B cell (primary cell): ENCODE measurements around the gene LMO7. TPM values are rescaled to one million over a fixed set of nuclear protein-coding genes. Genes with fewer than 3 reads are reported as not detected.

ENCODE experiments used
- ATAC-seq: fragments of 200-7000 bp; cut with Tn5 transposase; one replicate; pipeline ENCODE4 v1.10.0; 2021; ENCODE audit warnings: low read depth, mild to moderate bottlenecking, moderate number of reproducible peaks, moderate library complexity
- CTCF ChIA-PET: fragments of 350-600 bp; sonication (Branson Sonifier 250); formaldehyde crosslinking; loops from one replicate; lab custom pipeline; 2021; ENCODE audit warnings: antibody characterized with exemption, inconsistent platforms; lab: Charles Lee
- POLR2A ChIA-PET: fragments of 350-600 bp; sonication (Branson Sonifier 250); formaldehyde crosslinking; loops from one replicate; lab custom pipeline; 2021; ENCODE audit warnings: antibody characterized with exemption; lab: Charles Lee
- DNase-seq: peaks from one replicate; pipeline ENCODE4 v3.0.0; 2013
- H2AFZ ChIP-seq: 2 replicates; pipeline ENCODE4 v1.6.1; 2012; ENCODE audit warnings: mild to moderate bottlenecking, low read depth, low read length; ENCODE audit not compliant: insufficient read depth, poor library complexity, severe bottlenecking
- H3K27ac ChIP-seq, 2 donors: 1 replicate in 1 of 2; 2 replicates in 1 of 2; pipeline ENCODE4 v1.5.1; 2012 to 2013; ENCODE audit warnings: low read length in 2 of 2, mild to moderate bottlenecking in 2 of 2, moderate library complexity in 1 of 2
- H3K27me3 ChIP-seq, 4 experiments: fragments of 200-600 bp in 1 of 4; sonication (generic) in 1 of 4; replicated peaks in 1 of 4; 1 replicate in 2 of 4; 2 replicates in 2 of 4; pipeline versions ENCODE4 v1.6.1 to v1.7.0; 2013 to 2016; ENCODE audit warnings: low read length in 3 of 4, mild to moderate bottlenecking in 2 of 4, mixed read lengths in 1 of 4, moderate library complexity in 1 of 4; ENCODE audit not compliant: insufficient read depth in 4 of 4, control insufficient read depth in 3 of 4; ENCODE audit errors: control extremely low read depth in 1 of 4
- H3K36me3 ChIP-seq, 2 experiments: replicated peaks in 1 of 2; 1 replicate in 1 of 2; 2 replicates in 1 of 2; pipeline versions ENCODE4 v1.6.1 to v1.7.1; 2013; ENCODE audit warnings: low read length in 1 of 2; ENCODE audit not compliant: insufficient read depth in 2 of 2, control insufficient read depth in 1 of 2; ENCODE audit errors: control extremely low read depth in 1 of 2, extremely low read depth in 1 of 2
- H3K4me1 ChIP-seq, 2 donors: fragments of 200-600 bp in 1 of 2; sonication (generic) in 1 of 2; 1 replicate in 1 of 2; 2 replicates in 1 of 2; pipeline versions ENCODE4 v1.5.1 to v1.6.1; 2013 to 2017; ENCODE audit warnings: low read length in 2 of 2; ENCODE audit not compliant: control insufficient read depth in 2 of 2, insufficient read depth in 2 of 2
- H3K4me2 ChIP-seq: replicated peaks from 2 replicates; pipeline ENCODE3; 2012; ENCODE audit warnings: mild to moderate bottlenecking, low read depth, low read length; ENCODE audit not compliant: poor library complexity, severe bottlenecking
- H3K4me3 ChIP-seq, 5 experiments: fragments of 200-600 bp in 1 of 5; sonication (generic) in 1 of 5; 1 replicate in 3 of 5; 2 replicates in 2 of 5; pipeline versions ENCODE4 v1.5.1 to v1.7.0; 2011 to 2016; ENCODE audit warnings: low read length in 4 of 5, mild to moderate bottlenecking in 4 of 5, low read depth in 2 of 5, control low read depth in 1 of 5, moderate library complexity in 1 of 5; ENCODE audit not compliant: insufficient read depth in 1 of 5; ENCODE audit errors: control extremely low read depth in 1 of 5, extremely low read depth in 1 of 5
- H3K79me2 ChIP-seq: fragments of 200-600 bp; sonication (generic); one replicate; pipeline ENCODE4 v1.6.0; 2016; ENCODE audit warnings: low read length; ENCODE audit not compliant: control insufficient read depth, insufficient read depth
- H3K9ac ChIP-seq: fragments of 200-600 bp; sonication (generic); 2 replicates; pipeline ENCODE4 v1.6.1; 2017; ENCODE audit warnings: mild to moderate bottlenecking, low read length, moderate library complexity
- H3K9me3 ChIP-seq, 3 donors: one replicate each; pipeline versions ENCODE4 v1.6.1 to v1.7.1; 2013; ENCODE audit warnings: low read length in 2 of 3; ENCODE audit not compliant: control insufficient read depth in 2 of 3, insufficient read depth in 1 of 3; ENCODE audit errors: control extremely low read depth in 1 of 3
- H4K20me1 ChIP-seq: 2 replicates; pipeline ENCODE4 v1.6.0; 2012; ENCODE audit warnings: mild to moderate bottlenecking, low read length; ENCODE audit not compliant: insufficient read depth, control insufficient read depth, poor library complexity, severe bottlenecking
- H3K27ac Mint-ChIP-seq: one replicate; pipeline ENCODE4 v1.8.0; 2021; ENCODE audit warnings: mixed read lengths
- H3K27me3 Mint-ChIP-seq: one replicate; pipeline ENCODE4 v1.8.0; 2021; ENCODE audit warnings: mixed read lengths
- H3K4me1 Mint-ChIP-seq: one replicate; pipeline ENCODE4 v1.8.0; 2021; ENCODE audit warnings: mixed read lengths
- H3K4me3 Mint-ChIP-seq: one replicate; pipeline ENCODE4 v1.8.0; 2021; ENCODE audit warnings: mixed read lengths
- H3K9me3 Mint-ChIP-seq: one replicate; pipeline ENCODE4 v1.8.0; 2022; ENCODE audit warnings: mixed read lengths; ENCODE audit not compliant: insufficient read depth
- CTCF ChIP-seq: fragments of 200-600 bp; IDR thresholded peaks from one replicate; pipeline ENCODE4 v1.8.0; 2022; ENCODE audit warnings: antibody characterized with exemption, mild to moderate bottlenecking
- EZH2 ChIP-seq: IDR thresholded peaks from 2 replicates; pipeline ENCODE4 v1.6.1; 2012; ENCODE audit warnings: borderline replicate concordance, low read depth, mild to moderate bottlenecking, moderate library complexity, low read length; ENCODE audit not compliant: insufficient read depth, poor library complexity, severe bottlenecking
- WGBS: methylation state at CpG from one replicate; pipeline ENCODE4 v1.1.5; 2013; ENCODE audit warnings: missing lambda C conversion rate; ENCODE audit not compliant: insufficient coverage; 5-methylcytosine and 5-hydroxymethylcytosine counted together
- intact Hi-C: fragments of 100-400 bp; cut with micrococcal nuclease; formaldehyde crosslinking; loops from one replicate; pipeline ENCODE4 v1.10.0; 2022
- polyA plus RNA-seq: library from polyadenylated mRNA; depleted of rRNA; stranded (reverse); fragments of >200 nt; gene quantifications from 2 replicates; pipeline ENCODE4 v1.2.3, GENCODE V29; 2012
- total RNA-seq, 2 donors: library from RNA; stranded (reverse); fragments of 120-200 nt in 1 of 2; gene quantifications; 1 replicate in 1 of 2; 2 replicates in 1 of 2; pipeline versions ENCODE4 v1.2.3 to v1.2.4, GENCODE V29; 2013 to 2022

Gene LMO7
- total and polyA plus RNA-seq, 2 donors (not counting 1 experiment from before 2014, with no cell fraction given), result 7.8 to 17.4 TPM

DNA sequence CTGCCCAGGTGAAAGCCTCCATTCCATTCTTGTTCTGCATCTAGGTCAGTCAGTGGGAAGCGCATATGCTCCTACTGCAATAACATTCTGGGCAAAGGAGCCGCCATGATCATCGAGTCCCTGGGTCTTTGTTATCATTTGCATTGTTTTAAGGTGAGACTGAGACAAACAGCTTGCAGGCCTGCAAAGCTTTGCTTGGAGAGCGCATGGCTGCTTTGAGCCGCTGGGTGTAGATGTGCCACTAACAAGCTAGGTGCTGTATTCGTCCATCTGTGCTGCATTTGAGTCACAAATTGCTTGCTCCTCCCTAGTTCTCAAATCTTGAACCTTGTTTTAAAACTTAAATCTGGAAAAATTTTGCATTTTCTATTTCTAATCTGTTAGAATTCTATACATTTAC lies 219.1 kb downstream of the LMO7 start:
- ATAC-seq, result no peak
- Histone ChIP-seq H3K27me3 (no peaks in the 10 kb centered on the region), H3K36me3 (no peaks in the 10 kb centered on the region), H2AFZ (no peak overlapping the region), H3K27ac (no peak overlapping the region), H3K4me3 (no peak overlapping the region), H3K9ac (no peak overlapping the region), H3K4me1 (no peaks in the 10 kb centered on the region), H4K20me1 (no peaks in the 10 kb centered on the region), H3K79me2 (no peaks in the 10 kb centered on the region), H3K9me3 (no peaks in the 10 kb centered on the region), H3K4me2 (no peak overlapping the region)
- POLR2A ChIA-PET, result no interaction called here
- no peaks in the 10 kb centered on the region for H3K27me3 Mint-ChIP-seq
- intact Hi-C loops, result no loop called here
- DNase-seq, result no peak
- H3K9me3 Mint-ChIP-seq, result no peaks in the 10 kb centered on the region
- H3K4me3 Mint-ChIP-seq, result no peak overlapping the region
- TF ChIP-seq CTCF, result no peak
- TF ChIP-seq EZH2, result no peak
- no peaks in the 10 kb centered on the region for H3K4me1 Mint-ChIP-seq
- WGBS, result 100% methylated on average over 4 of the region's 6 CpGs
- CTCF ChIA-PET, result interaction anchor here (1.2 to 1.6 kb wide), 2 partner anchors 18 to 21 kb away, joined by 3 to 6 read pairs; no protein-coding TSS in a partner anchor
- H3K27ac Mint-ChIP-seq, result no peak overlapping the region

GRCh38 chr13:75855847-75856246 lies 219.7 kb downstream of the LMO7 start:
- Histone ChIP-seq H3K9me3 (no peaks in the 10 kb centered on the region), H3K79me2 (no peaks in the 10 kb centered on the region), H3K4me2 (no peak overlapping the region), H3K27me3 (no peaks in the 10 kb centered on the region), H4K20me1 (no peaks in the 10 kb centered on the region), H2AFZ (no peak overlapping the region), H3K9ac (no peak overlapping the region), H3K27ac (no peak overlapping the region), H3K4me1 (no peaks in the 10 kb centered on the region), H3K36me3 (no peaks in the 10 kb centered on the region), H3K4me3 (no peak overlapping the region)
- TF ChIP-seq CTCF (no peak), EZH2 (no peak)
- ATAC-seq (no peak), DNase-seq (no peak)
- POLR2A ChIA-PET, result no interaction called here
- Mint-ChIP-seq H3K9me3 (no peaks in the 10 kb centered on the region), H3K27me3 (no peaks in the 10 kb centered on the region), H3K27ac (no peak overlapping the region), H3K4me3 (no peak overlapping the region), H3K4me1 (no peaks in the 10 kb centered on the region)
- intact Hi-C loops, result no loop called here
- 94% methylated on average over 4 of the region's 4 CpGs for WGBS
- CTCF ChIA-PET, result interaction anchor here (1.2 to 1.6 kb wide), 2 partner anchors 17 to 20 kb away, joined by 3 to 6 read pairs; no protein-coding TSS in a partner anchor
